Heart left ventricle (tissue), 16 donors: ENCODE data around the gene PHACTR1. TPM values are rescaled to one million over a fixed set of nuclear protein-coding genes. Genes with fewer than 3 reads are reported as not detected.

Experiments
- ATAC-seq, 4 donors: fragments of 200-7000 bp; cut with Tn5 transposase; one replicate each; pipeline ENCODE4 v1.9.1; 2020 to 2022; ENCODE audit warnings: moderate library complexity in 4 of 4, mild to moderate bottlenecking in 3 of 4, moderate number of reproducible peaks in 1 of 4
- DNase-seq, 5 donors: peaks; one replicate each; pipeline ENCODE4 v3.0.0-alpha.2; 2020
- H3K27ac ChIP-seq, 12 donors: fragments of 200-600 bp; sonication (generic) in 4 of 12; one replicate each; pipeline versions ENCODE4 v1.5.0 to v1.8.0; 2016 to 2022; ENCODE audit warnings: mild to moderate bottlenecking in 2 of 12
- H3K27me3 ChIP-seq, 9 donors: fragments of 200-600 bp; sonication (generic) in 2 of 9; one replicate each; pipeline versions ENCODE4 v1.5.1 to v1.8.0; 2016 to 2022; ENCODE audit warnings: mild to moderate bottlenecking in 3 of 9
- H3K36me3 ChIP-seq, 9 donors: fragments of 200-600 bp; sonication (generic) in 2 of 9; one replicate each; pipeline versions ENCODE4 v1.5.0 to v1.8.0; 2018 to 2022; ENCODE audit warnings: mild to moderate bottlenecking in 2 of 9
- H3K4me1 ChIP-seq, 12 donors: fragments of 200-600 bp; sonication (generic) in 4 of 12; one replicate each; pipeline versions ENCODE4 v1.5.0 to v1.8.0; 2016 to 2022; ENCODE audit warnings: mild to moderate bottlenecking in 3 of 12
- H3K4me3 ChIP-seq, 12 donors: fragments of 200-600 bp; sonication (generic) in 4 of 12; one replicate each; pipeline versions ENCODE4 v1.5.0 to v1.8.0; 2017 to 2022; ENCODE audit warnings: mild to moderate bottlenecking in 9 of 12, moderate library complexity in 4 of 12
- H3K9me3 ChIP-seq, 12 donors: fragments of 200-600 bp; sonication (generic) in 4 of 12; one replicate each; pipeline versions ENCODE4 v1.5.0 to v1.8.0; 2016 to 2022; ENCODE audit warnings: mild to moderate bottlenecking in 1 of 12
- POLR2A ChIP-seq, 2 donors: fragments of 450-650 bp; IDR thresholded peaks; one replicate each; pipeline ENCODE4 v1.6.1; 2017; ENCODE audit warnings: antibody characterized with exemption in 2 of 2, mild to moderate bottlenecking in 2 of 2, moderate library complexity in 2 of 2
- WGBS, 4 donors: extraction: QIAGEN DNeasy Blood & Tissue Kit in 2 of 4; methylation state at CpG; one replicate each; pipeline versions ENCODE4 v1.1.5 to v1.1.7; 2013 to 2018; 5-methylcytosine and 5-hydroxymethylcytosine counted together
- intact Hi-C, 10 donors: fragments of 100-400 bp; cut with DNase I; formaldehyde crosslinking; loops; one replicate each; pipeline versions ENCODE4 v1.11.1 to v1.14.2; 2022
- polyA plus RNA-seq, 2 donors: library from polyadenylated mRNA; stranded (reverse); fragments of 200-250 nt; gene quantifications; one replicate each; pipeline ENCODE4 v1.2.3, GENCODE V29; 2013
- total RNA-seq, 9 donors: library from RNA; depleted of rRNA in 2 of 9; stranded (reverse); fragments of >200 nt in 2 of 9; fragmentation: NEBNext Ultra II Directional in 3 of 9; extraction: Animal tissue kit (Norgen Biotek cat#: 25700) in 3 of 9; gene quantifications; one replicate each; pipeline versions ENCODE4 v1.1.0 to v1.2.4, GENCODE V29; 2016 to 2023
- TF ChIP-seq, protein P1 (sequence below), 12 donors: fragments of 200-600 bp; sonication (generic) in 4 of 12; IDR thresholded peaks; one replicate each; pipeline versions ENCODE4 v1.5.0 to v1.8.0; 2018 to 2022; ENCODE audit warnings: antibody characterized with exemption in 12 of 12, mild to moderate bottlenecking in 5 of 12
- donor health status: ischemic (EF 13 %, LVEDD 7.1; RV severe dilation, severe dysfunction).
- donor health status: healthy with polysubstance abuse.
- donor health status: DM: no; HTN: yes; CAD: no.
- donor health status: DM: no; HTN: no; CAD: no.
- donor health status: ischemic (EF 25% LVEDD 6.9; RV normal size, moderate dysfunction).
- donor health status: ischemic (EF 25% LVEDD 5.7; RV mildly dilated, moderate dysfunction).
- donor health status: healthy.
- donor health status: DM: yes; HTN: yes; CAD: no.
- donor health status: ischemic (EF 35%, LVEDD 5.7; RV mildly dilated, moderate dysfunction).
- donor health status: nonischemic (EF 11% LVEDD 7.7; RV severe dilation, severe dysfunction).
- donor health status: DM: yes; HTN: yes; CAD: no.
- donor health status: PGD.
- donor health status: ischemic (EF 29% LVEDD 5.4; RV normal size, mild dysfunction).
- donor health status: nonischemic (EF 23%, LVEDD 6.1; RV moderate dilation, normal function).

PHACTR1 gene
- total and polyA plus RNA-seq, 11 donors: 21.2 to 238 (median 87.4) TPM

DNA sequence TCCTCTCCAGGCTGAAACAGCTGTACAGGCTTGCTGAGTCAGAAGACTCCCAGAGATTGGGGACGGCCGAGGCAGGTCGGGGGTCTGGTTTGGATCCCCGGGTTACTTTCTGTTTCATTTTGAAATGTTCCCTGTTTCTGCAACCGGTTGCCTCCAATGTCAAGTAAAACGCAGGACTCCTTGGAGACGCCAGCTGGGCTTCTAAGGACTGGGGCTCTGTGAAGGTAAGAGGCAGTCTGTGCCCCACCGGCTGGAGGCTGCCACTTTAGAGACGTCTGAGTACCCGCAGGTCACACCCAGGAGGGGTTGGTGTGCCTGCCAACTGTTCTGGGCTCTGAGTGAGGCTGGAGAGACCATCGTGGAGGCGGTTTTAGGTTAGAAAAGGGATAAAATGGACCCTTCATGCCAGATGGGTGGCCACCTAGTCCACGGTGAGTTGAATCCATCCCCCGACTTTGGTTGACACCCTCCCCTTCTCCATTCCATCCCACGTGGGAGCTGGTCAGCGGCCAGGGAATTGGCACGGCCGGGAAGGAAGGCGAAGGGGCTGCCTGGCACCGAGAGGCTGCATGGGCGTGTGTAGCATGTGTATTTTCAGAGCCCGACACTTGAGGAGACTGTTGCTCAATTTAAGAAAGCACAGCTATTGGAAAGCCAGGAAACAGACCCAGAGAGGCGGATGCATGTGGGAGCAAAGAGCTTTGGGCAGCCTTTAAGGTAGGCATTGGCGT lies 240.9 kb downstream of the PHACTR1 start:
- Histone ChIP-seq H3K27me3 (no peaks in the 10 kb centered on the region), H3K36me3 (no peaks in the 10 kb centered on the region), H3K4me1 (peaks cover 0 to 38% (median 14%) of the 10 kb centered on the region in 12 donors), H3K4me3 (peak overlapping the region; percentile 40 to 79 (median 66)), H3K9me3 (no peaks in the 10 kb centered on the region), H3K27ac (peak overlapping the region; percentile 1 to 91 (median 78))
- peak; percentile 79 to 89 (median 86) for ATAC-seq
- intact Hi-C loops: loop anchor here in 7 of 10 donors (2.0 to 5.0 kb wide), 5 partner anchors 55 to 375 kb away; partner anchors contain the start of gene TBC1D7 (in 2 of the 7)
- peak; percentile 69 to 87 (median 78) for DNase-seq
- WGBS, 4 donors: 0 to 1% (median 1%) methylated on average over 22 to 24 of the region's 24 CpGs
- TF ChIP-seq POLR2A (IDR thresholded peaks at IDR 0.05): no peak
- TF ChIP-seq, protein P1, sequence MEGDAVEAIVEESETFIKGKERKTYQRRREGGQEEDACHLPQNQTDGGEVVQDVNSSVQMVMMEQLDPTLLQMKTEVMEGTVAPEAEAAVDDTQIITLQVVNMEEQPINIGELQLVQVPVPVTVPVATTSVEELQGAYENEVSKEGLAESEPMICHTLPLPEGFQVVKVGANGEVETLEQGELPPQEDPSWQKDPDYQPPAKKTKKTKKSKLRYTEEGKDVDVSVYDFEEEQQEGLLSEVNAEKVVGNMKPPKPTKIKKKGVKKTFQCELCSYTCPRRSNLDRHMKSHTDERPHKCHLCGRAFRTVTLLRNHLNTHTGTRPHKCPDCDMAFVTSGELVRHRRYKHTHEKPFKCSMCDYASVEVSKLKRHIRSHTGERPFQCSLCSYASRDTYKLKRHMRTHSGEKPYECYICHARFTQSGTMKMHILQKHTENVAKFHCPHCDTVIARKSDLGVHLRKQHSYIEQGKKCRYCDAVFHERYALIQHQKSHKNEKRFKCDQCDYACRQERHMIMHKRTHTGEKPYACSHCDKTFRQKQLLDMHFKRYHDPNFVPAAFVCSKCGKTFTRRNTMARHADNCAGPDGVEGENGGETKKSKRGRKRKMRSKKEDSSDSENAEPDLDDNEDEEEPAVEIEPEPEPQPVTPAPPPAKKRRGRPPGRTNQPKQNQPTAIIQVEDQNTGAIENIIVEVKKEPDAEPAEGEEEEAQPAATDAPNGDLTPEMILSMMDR (IDR thresholded peaks at IDR 0.05): peak in 5 of 12 donors; percentile 19 to 50 (median 37)

DNA sequence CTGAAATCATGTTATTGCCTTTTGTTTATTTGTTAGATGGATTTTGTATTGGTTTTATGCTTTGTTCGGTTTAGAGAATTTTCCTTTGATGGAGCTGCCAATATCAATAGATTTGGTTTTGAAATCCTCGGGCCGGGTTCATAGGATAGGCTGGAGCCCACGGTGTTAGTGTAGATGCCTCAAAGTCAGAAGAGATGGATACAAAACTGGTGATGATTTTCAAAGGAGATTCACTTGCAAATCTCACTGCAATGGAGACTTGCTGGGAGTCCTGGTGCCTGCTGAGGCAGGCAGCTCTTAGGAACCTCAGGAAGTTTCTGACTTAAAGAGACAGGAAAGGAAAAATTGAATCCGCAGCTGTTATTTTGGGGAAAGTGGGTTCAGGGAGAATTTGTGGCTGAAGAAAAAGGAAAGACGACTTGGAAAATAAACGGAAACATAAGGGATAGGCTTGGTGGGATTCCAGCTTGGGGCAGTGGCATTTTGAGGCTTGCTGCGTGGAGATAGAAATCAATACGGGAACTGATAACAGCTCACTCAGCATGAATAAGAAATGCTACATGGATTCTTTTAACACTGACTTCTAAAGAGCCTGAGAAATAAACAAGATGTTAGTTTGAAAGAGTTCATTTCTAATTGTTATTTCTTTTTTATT lies 241.6 kb downstream of the PHACTR1 start:
- Histone ChIP-seq H3K4me1 (peaks cover 0 to 45% (median 18%) of the 10 kb centered on the region in 12 donors), H3K36me3 (no peaks in the 10 kb centered on the region), H3K27ac (peak overlapping the region in 11 of 12 donors; percentile 57 to 91 (median 78)), H3K9me3 (no peaks in the 10 kb centered on the region), H3K27me3 (no peaks in the 10 kb centered on the region), H3K4me3 (peak overlapping the region; percentile 40 to 79 (median 66))
- WGBS, 4 donors: 3 to 5% (median 4%) methylated on average over 9 of the region's 9 CpGs
- ATAC-seq (peak in 2 of 4 donors; percentile 12 to 35), DNase-seq (no peak)
- TF ChIP-seq POLR2A (IDR thresholded peaks at IDR 0.05): no peak
- TF ChIP-seq, protein P1 (IDR thresholded peaks at IDR 0.05): no peak
- intact Hi-C loops: loop anchor here in 6 of 10 donors (5.0 kb wide), 4 partner anchors 54 to 374 kb away; partner anchors contain the start of gene TBC1D7 (in 2 of the 6)

DNA sequence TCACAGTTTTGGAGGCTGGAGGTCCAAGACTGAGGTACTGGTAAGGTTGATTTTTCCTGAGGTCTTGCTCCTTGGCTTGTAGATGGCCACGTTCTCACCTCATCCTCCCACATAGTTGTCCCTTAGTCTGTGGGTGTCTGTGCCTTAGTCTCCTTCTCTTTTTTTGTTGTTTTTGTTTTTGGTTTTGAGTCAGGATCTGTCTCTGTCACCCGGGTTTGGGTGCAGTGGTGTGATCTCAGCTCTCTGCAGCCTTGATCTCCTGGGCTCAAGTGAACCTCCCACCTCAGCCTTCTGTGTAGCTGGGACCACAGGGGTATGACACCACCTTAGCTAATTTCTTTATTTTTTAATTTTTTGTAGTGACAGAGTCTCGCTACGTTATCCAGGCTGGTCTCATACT lies 245.2 kb downstream of the PHACTR1 start:
- no peaks in the 10 kb centered on the region for H3K9me3 ChIP-seq
- DNase-seq: no peak
- 93 to 95% (median 94%) methylated on average over 4 of the region's 4 CpGs for WGBS, 4 donors
- no peak for ATAC-seq
- no peak for TF ChIP-seq POLR2A (IDR thresholded peaks at IDR 0.05)
- TF ChIP-seq, protein P1 (IDR thresholded peaks at IDR 0.05): no peak
- no peak overlapping the region for H3K4me3 ChIP-seq
- H3K27me3 ChIP-seq: no peaks in the 10 kb centered on the region
- H3K4me1 ChIP-seq: peaks cover 0 to 58% (median 26%) of the 10 kb centered on the region in 12 donors
- no peaks in the 10 kb centered on the region for H3K36me3 ChIP-seq
- peak overlapping the region; percentile 1 to 88 (median 75) for H3K27ac ChIP-seq
- intact Hi-C loops: loop anchor here in 5 of 10 donors (2.0 to 5.0 kb wide), 3 partner anchors 51 to 161 kb away; no protein-coding TSS in a partner anchor

DNA sequence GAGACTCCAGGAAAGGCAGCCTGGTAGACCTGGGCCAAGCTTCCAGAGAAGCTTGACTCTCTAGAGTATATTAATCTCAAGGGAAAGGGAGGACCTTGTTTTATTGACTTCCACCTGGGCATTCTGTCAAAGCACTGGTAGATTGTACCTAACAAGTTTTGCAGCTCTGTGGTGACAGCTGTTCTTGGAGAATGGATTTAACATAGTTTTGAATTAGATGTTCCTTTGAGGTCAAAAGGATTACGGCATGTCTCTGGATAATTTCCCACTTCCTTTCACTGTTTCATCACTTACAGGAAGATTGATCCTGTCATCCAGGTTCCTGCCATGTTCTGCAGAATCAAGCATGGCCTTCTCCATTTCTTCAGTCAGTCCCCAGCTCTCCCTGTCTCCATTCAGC lies 246.0 kb downstream of the PHACTR1 start:
- no peak for TF ChIP-seq POLR2A (IDR thresholded peaks at IDR 0.05)
- TF ChIP-seq, protein P1 (IDR thresholded peaks at IDR 0.05): no peak
- Histone ChIP-seq H3K36me3 (no peaks in the 10 kb centered on the region), H3K4me1 (peaks cover 0 to 61% (median 26%) of the 10 kb centered on the region in 12 donors), H3K4me3 (peak overlapping the region in 6 of 12 donors; percentile 13 to 35 (median 28)), H3K27ac (peak overlapping the region; percentile 63 to 88 (median 75)), H3K9me3 (no peaks in the 10 kb centered on the region), H3K27me3 (no peaks in the 10 kb centered on the region)
- 19 to 40% (median 28%) methylated on average over 1 of the region's 1 CpG for WGBS, 4 donors
- ATAC-seq: peak; percentile 15 to 68 (median 49)
- DNase-seq: peak in 1 of 5 donors; percentile 28
- intact Hi-C loops: loop anchor here in 5 of 10 donors (2.0 to 5.0 kb wide), 3 partner anchors 50 to 160 kb away; no protein-coding TSS in a partner anchor
